ENCODE measurements around the gene COL18A1. TPM values are rescaled to one million over a fixed set of nuclear protein-coding genes. Genes with fewer than 3 reads are reported as not detected.

The COL18A1 gene
- polyA plus RNA-seq, 1 donor (not counting 4 experiments of a cell fraction or from before 2014, with no cell fraction given): 13.0 TPM

- H3K27ac ChIP-seq (ENCODE audit: control insufficient read depth, insufficient read depth, low read length): no peak overlapping the region
- DNase-seq (ENCODE audit: low read depth, low spot score) (no peak), FAIRE-seq (no peak)
- H3K4me1 ChIP-seq (ENCODE audit: control insufficient read depth, extremely low read depth, insufficient read depth, low read length): peaks cover 18% of the 10 kb centered on the region
- H3K79me2 ChIP-seq (ENCODE audit: control insufficient read depth, insufficient read depth, low read length): peaks cover 22% of the 10 kb centered on the region
- no peak overlapping the region for H3K4me3 ChIP-seq (ENCODE audit: control insufficient read depth in 2 of 3, extremely low read depth in 1 of 3, insufficient read depth in 2 of 3, low read depth in 1 of 3, low read length in 3 of 3)
- H3K36me3 ChIP-seq (ENCODE audit: control insufficient read depth in 2 of 2, extremely low read depth in 1 of 2, insufficient read depth in 2 of 2, low read length in 2 of 2): peaks cover 0 to 3% of the 10 kb centered on the region in 2 experiments
- no peak overlapping the region for H2AFZ ChIP-seq (ENCODE audit: control insufficient read depth, low read length)
- no peak overlapping the region for H3K4me2 ChIP-seq (ENCODE audit: control insufficient read depth, extremely low read depth, insufficient read depth, low read depth, low read length)
- dilution Hi-C loops (cut with MboI; ENCODE audit: extremely low pct_ligation_motif_present, low sequenced_read_pairs): no loop called here
- peaks cover 2% of the 10 kb centered on the region for H4K20me1 ChIP-seq (ENCODE audit: control insufficient read depth, extremely low read depth, insufficient read depth, low read length)
- peaks cover 3% of the 10 kb centered on the region for H3K9me3 ChIP-seq (ENCODE audit: control insufficient read depth, low read depth, low read length)
- no peaks in the 10 kb centered on the region for H3K9me1 ChIP-seq (ENCODE audit: control insufficient read depth, extremely low read depth, insufficient read depth, low read length)
- TF ChIP-seq EZH2 (IDR thresholded peaks at IDR 0.05; ENCODE audit: low read length) (no peak), CTCF (optimal IDR thresholded peaks at IDR 0.05 in 1 of 3, IDR thresholded peaks at IDR 0.05 in 1 of 3, conservative IDR thresholded peaks at IDR 0.05 in 1 of 3; ENCODE audit: extremely low read depth in 1 of 3, insufficient read depth in 2 of 3, low read length in 3 of 3) (peak in 1 of 3 experiments; percentile 36)
- no peaks in the 10 kb centered on the region for H3K27me3 ChIP-seq (ENCODE audit: control insufficient read depth, extremely low read depth, insufficient read depth, low read length)
- no peak overlapping the region for H3K9ac ChIP-seq (ENCODE audit: control insufficient read depth, extremely low read depth, insufficient read depth, low read length)
Measured at GRCh38 chr21:45443595-45444181, 38.7 kb downstream of the COL18A1 start.

- Histone ChIP-seq H3K9me1 (ENCODE audit: control insufficient read depth, extremely low read depth, insufficient read depth, low read length) (no peaks in the 10 kb centered on the region), H3K27ac (ENCODE audit: control insufficient read depth, insufficient read depth, low read length) (no peak overlapping the region), H3K9ac (ENCODE audit: control insufficient read depth, extremely low read depth, insufficient read depth, low read length) (no peak overlapping the region), H3K79me2 (ENCODE audit: control insufficient read depth, insufficient read depth, low read length) (peaks cover 23% of the 10 kb centered on the region), H2AFZ (ENCODE audit: control insufficient read depth, low read length) (no peak overlapping the region), H3K9me3 (ENCODE audit: control insufficient read depth, low read depth, low read length) (peaks cover 3% of the 10 kb centered on the region), H3K27me3 (ENCODE audit: control insufficient read depth, extremely low read depth, insufficient read depth, low read length) (no peaks in the 10 kb centered on the region), H3K4me2 (ENCODE audit: control insufficient read depth, extremely low read depth, insufficient read depth, low read depth, low read length) (no peak overlapping the region), H3K4me3 (ENCODE audit: control insufficient read depth in 2 of 3, extremely low read depth in 1 of 3, insufficient read depth in 2 of 3, low read depth in 1 of 3, low read length in 3 of 3) (no peak overlapping the region), H4K20me1 (ENCODE audit: control insufficient read depth, extremely low read depth, insufficient read depth, low read length) (peaks cover 2% of the 10 kb centered on the region), H3K4me1 (ENCODE audit: control insufficient read depth, extremely low read depth, insufficient read depth, low read length) (peaks cover 14% of the 10 kb centered on the region), H3K36me3 (ENCODE audit: control insufficient read depth in 2 of 2, extremely low read depth in 1 of 2, insufficient read depth in 2 of 2, low read length in 2 of 2) (peaks cover 0 to 3% of the 10 kb centered on the region in 2 experiments)
- FAIRE-seq (no peak), DNase-seq (ENCODE audit: low read depth, low spot score) (no peak)
- TF ChIP-seq CTCF (optimal IDR thresholded peaks at IDR 0.05 in 1 of 3, IDR thresholded peaks at IDR 0.05 in 1 of 3, conservative IDR thresholded peaks at IDR 0.05 in 1 of 3; ENCODE audit: extremely low read depth in 1 of 3, insufficient read depth in 2 of 3, low read length in 3 of 3) (no peak), EZH2 (IDR thresholded peaks at IDR 0.05; ENCODE audit: low read length) (no peak)
- dilution Hi-C loops (cut with MboI; ENCODE audit: extremely low pct_ligation_motif_present, low sequenced_read_pairs): no loop called here
Measured at GRCh38 chr21:45444385-45444784, 39.4 kb downstream of the COL18A1 start.

Measured in keratinocyte (primary cell).